ENCODE measurements around the gene CCNF. TPM values are rescaled to one million over a fixed set of nuclear protein-coding genes. Genes with fewer than 3 reads are reported as not detected.

CCNF gene
- total RNA-seq, 1 donor from 2014 or later, result 46.7 TPM

- Mint-ChIP-seq H3K4me3 (no peak overlapping the region), H3K27ac (no peak overlapping the region), H3K9me3 (no peaks in the 10 kb centered on the region), H3K36me3 (ENCODE audit: low read depth) (no peaks in the 10 kb centered on the region), H3K4me1 (ENCODE audit: low read depth) (no peaks in the 10 kb centered on the region), H3K27me3 (ENCODE audit: insufficient read depth) (peaks cover 20% of the 10 kb centered on the region)
- DNase-seq (ENCODE audit: low spot score), result no peak
- intact Hi-C loops (cut with micrococcal nuclease), result loop anchor here (10.0 kb wide), 1 partner anchor 225 kb away; the partner anchor contains the start of gene CASKIN1
Measured at GRCh38 chr16:2420035-2420434, 9.2 kb upstream of the CCNF start.

DNA sequence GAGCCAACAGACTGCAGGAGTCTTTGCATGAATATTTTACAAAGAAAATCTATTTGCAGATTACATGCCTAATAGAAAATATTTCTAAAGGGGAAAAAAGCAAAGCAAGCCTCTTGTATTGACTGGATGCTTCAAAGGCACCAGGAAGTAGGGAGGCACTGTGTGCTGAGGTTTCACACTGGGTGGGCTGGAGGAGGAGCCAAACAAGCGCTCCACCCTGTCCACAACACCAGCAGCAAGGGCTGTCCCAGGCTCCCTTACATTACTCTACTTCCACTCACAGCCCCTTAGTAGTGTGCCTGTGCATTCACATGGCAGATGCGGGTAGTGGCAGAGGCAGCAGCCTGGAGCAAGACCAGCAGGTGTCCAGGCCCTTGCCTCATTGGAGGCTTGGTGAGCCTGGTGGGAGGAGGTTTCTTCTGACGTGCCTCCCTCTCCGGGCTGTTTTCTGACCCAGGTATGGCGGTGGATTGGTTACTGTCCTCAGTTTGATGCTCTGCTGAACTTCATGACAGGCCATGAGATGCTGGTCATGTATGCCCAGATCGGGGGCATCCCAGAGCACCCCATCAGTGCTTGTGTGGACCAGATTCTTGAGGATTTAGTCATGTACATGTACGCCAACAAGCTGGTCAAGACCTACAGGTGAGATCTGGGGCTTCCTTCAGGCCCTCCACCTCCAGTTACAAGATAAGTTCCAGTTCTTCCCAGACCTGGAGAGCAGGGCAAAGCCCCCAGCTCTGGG lies 7.0 kb upstream of the CCNF start:
- intact Hi-C loops (cut with micrococcal nuclease), result loop anchor here (10.0 kb wide), 1 partner anchor 227 kb away; the partner anchor contains the start of gene CASKIN1
- H3K4me3 Mint-ChIP-seq, result no peak overlapping the region
- peaks cover 13% of the 10 kb centered on the region for H3K27me3 Mint-ChIP-seq (ENCODE audit: insufficient read depth)
- no peaks in the 10 kb centered on the region for H3K9me3 Mint-ChIP-seq
- no peak for DNase-seq (ENCODE audit: low spot score)
- H3K36me3 Mint-ChIP-seq (ENCODE audit: low read depth), result no peaks in the 10 kb centered on the region
- H3K4me1 Mint-ChIP-seq (ENCODE audit: low read depth), result no peaks in the 10 kb centered on the region
- no peak overlapping the region for H3K27ac Mint-ChIP-seq

DNA sequence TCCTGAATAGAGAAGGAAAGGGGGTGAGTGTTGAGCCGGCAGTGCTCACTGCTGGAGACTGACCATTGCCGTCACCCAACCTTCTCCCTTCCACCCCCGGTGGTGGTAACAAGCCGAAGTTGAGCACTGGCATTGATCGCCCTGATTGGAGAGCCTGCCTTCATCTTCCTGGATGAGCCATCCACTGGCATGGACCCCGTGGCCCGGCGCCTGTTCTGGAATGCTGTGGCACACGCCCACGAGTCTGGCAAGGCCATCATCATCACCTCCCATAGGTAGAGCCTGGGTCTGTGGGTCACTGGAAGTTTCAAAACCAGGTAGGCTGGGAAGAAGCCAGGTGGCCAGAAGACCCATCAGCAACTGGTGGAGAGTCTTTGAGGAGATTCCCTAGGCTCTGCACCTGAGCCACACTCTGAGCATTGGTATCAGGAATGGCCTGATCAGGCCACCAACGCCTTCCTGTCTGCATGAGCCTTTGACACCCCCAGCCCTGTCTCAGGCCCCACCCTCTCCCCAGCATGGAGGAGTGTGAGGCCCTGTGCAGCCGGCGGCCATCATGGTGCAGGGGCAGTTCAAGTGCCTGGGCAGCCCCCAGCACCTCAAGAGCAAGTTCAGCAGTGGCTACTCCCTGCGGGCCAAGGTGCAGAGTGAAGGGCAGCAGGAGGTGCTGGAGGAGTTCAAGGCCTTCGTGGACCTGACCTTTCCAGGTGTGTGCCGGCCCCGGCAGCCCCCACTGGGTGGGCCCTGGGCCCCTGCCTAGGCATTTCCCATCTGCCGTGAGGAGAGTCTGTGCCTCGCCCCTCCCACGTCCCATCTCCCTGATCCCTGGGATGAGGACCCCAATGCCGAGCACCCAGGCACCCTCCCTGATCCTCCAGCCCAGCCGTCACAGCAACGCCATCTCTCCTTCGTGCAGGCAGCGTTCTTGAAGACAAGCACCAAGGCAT lies 4.9 kb upstream of the CCNF start:
- no peaks in the 10 kb centered on the region for H3K9me3 Mint-ChIP-seq
- intact Hi-C loops (cut with micrococcal nuclease), result loop anchor here (10.0 kb wide), 1 partner anchor 230 kb away; the partner anchor contains the start of gene CASKIN1
- H3K27me3 Mint-ChIP-seq (ENCODE audit: insufficient read depth), result peaks cover 10% of the 10 kb centered on the region
- H3K4me1 Mint-ChIP-seq (ENCODE audit: low read depth), result peaks cover 13% of the 10 kb centered on the region
- no peak overlapping the region for H3K27ac Mint-ChIP-seq
- no peak overlapping the region for H3K4me3 Mint-ChIP-seq
- no peak for DNase-seq (ENCODE audit: low spot score)
- H3K36me3 Mint-ChIP-seq (ENCODE audit: low read depth), result no peaks in the 10 kb centered on the region

DNA sequence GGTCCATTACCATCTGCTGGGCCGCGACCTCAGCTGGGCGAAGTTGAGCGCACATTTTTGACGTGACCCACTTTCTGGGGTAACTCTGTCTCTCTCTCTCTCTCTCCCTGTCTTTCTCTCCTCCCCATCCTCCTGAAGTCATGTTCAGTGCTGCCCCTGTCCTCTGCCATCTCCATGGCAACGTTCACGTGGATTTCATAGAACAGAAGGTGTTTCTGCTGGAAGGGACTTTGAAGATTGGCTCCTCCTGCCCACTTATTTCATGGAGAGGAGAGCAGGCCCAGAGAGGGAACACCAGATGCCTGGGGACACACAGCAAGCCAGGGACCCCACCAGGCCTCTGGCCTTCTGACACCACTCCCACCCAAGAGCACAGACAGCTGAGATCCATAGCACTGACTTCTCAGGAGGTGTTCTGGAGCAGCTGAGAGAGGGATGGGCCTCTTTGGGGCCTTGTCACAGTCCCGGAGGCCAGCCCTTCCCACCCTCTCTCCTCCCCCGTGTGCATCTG lies 4.2 kb upstream of the CCNF start:
- peaks cover 2% of the 10 kb centered on the region for H3K36me3 Mint-ChIP-seq (ENCODE audit: low read depth)
- H3K4me3 Mint-ChIP-seq, result no peak overlapping the region
- peaks cover 8% of the 10 kb centered on the region for H3K27me3 Mint-ChIP-seq (ENCODE audit: insufficient read depth)
- H3K9me3 Mint-ChIP-seq, result no peaks in the 10 kb centered on the region
- H3K27ac Mint-ChIP-seq, result no peak overlapping the region
- H3K4me1 Mint-ChIP-seq (ENCODE audit: low read depth), result peaks cover 17% of the 10 kb centered on the region
- intact Hi-C loops (cut with micrococcal nuclease), result loop anchor here (10.0 kb wide), 1 partner anchor 230 kb away; the partner anchor contains the start of gene CASKIN1
- DNase-seq (ENCODE audit: low spot score), result no peak

GRCh38 chr16:2425825-2426430 lies 3.3 kb upstream of the CCNF start:
- peaks cover 1% of the 10 kb centered on the region for H3K27me3 Mint-ChIP-seq (ENCODE audit: insufficient read depth)
- H3K4me1 Mint-ChIP-seq (ENCODE audit: low read depth), result peaks cover 26% of the 10 kb centered on the region
- DNase-seq (ENCODE audit: low spot score), result no peak
- H3K9me3 Mint-ChIP-seq, result no peaks in the 10 kb centered on the region
- intact Hi-C loops (cut with micrococcal nuclease), result loop anchor here (10.0 kb wide), 1 partner anchor 231 kb away; the partner anchor contains the start of gene CASKIN1
- peaks cover 8% of the 10 kb centered on the region for H3K36me3 Mint-ChIP-seq (ENCODE audit: low read depth)
- no peak overlapping the region for H3K4me3 Mint-ChIP-seq
- H3K27ac Mint-ChIP-seq, result no peak overlapping the region

- Mint-ChIP-seq H3K27me3 (ENCODE audit: insufficient read depth) (no peaks in the 10 kb centered on the region), H3K36me3 (ENCODE audit: low read depth) (peaks cover 13% of the 10 kb centered on the region), H3K4me1 (ENCODE audit: low read depth) (peaks cover 27% of the 10 kb centered on the region), H3K9me3 (no peaks in the 10 kb centered on the region), H3K4me3 (peak overlapping the region; percentile 83), H3K27ac (no peak overlapping the region)
- intact Hi-C loops (cut with micrococcal nuclease), result loop anchor here (10.0 kb wide), 1 partner anchor 232 kb away; the partner anchor contains the start of gene CASKIN1
- no peak for DNase-seq (ENCODE audit: low spot score)
Measured at GRCh38 chr16:2426941-2427361, 2.3 kb upstream of the CCNF start.

DNA sequence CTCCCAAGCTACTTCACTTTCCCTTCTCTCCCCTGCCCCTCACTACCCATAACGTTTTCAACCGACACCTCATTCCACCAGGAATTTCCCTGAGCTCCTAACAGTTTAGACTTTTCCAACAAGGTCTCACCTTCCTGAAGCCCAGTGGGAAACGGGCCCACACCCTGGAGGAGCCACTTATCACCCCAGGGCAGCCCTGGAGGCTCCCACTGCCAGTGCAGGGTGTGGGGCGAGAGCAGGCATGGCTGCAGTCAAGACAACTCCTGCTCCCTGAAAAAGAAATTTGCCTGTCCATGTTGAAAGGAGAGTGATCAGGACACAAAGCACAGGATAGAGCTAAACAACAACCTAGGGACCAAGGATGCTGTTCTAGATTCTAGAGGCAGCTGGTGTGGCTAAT lies 1.7 kb upstream of the CCNF start:
- peak overlapping the region; percentile 45 for H3K27ac Mint-ChIP-seq
- no peak for DNase-seq (ENCODE audit: low spot score)
- intact Hi-C loops (cut with micrococcal nuclease), result loop anchor here (10.0 kb wide), 1 partner anchor 233 kb away; the partner anchor contains the start of gene CASKIN1
- peaks cover 14% of the 10 kb centered on the region for H3K36me3 Mint-ChIP-seq (ENCODE audit: low read depth)
- H3K4me1 Mint-ChIP-seq (ENCODE audit: low read depth), result peaks cover 27% of the 10 kb centered on the region
- peak overlapping the region; percentile 83 for H3K4me3 Mint-ChIP-seq
- no peaks in the 10 kb centered on the region for H3K9me3 Mint-ChIP-seq
- H3K27me3 Mint-ChIP-seq (ENCODE audit: insufficient read depth), result no peaks in the 10 kb centered on the region

- intact Hi-C loops (cut with micrococcal nuclease), result loop anchor here (2.0 to 10.0 kb wide), 3 partner anchors 33 to 233 kb away; partner anchors contain the start of genes ABCA3, CASKIN1 and TEDC2
- peaks cover 27% of the 10 kb centered on the region for H3K4me1 Mint-ChIP-seq (ENCODE audit: low read depth)
- peak overlapping the region; percentile 83 for H3K4me3 Mint-ChIP-seq
- no peak for DNase-seq (ENCODE audit: low spot score)
- H3K9me3 Mint-ChIP-seq, result no peaks in the 10 kb centered on the region
- H3K36me3 Mint-ChIP-seq (ENCODE audit: low read depth), result peaks cover 19% of the 10 kb centered on the region
- peak overlapping the region; percentile 49 for H3K27ac Mint-ChIP-seq
- no peaks in the 10 kb centered on the region for H3K27me3 Mint-ChIP-seq (ENCODE audit: insufficient read depth)
Measured at GRCh38 chr16:2428051-2428783, 1.0 kb upstream of the CCNF start.

DNA sequence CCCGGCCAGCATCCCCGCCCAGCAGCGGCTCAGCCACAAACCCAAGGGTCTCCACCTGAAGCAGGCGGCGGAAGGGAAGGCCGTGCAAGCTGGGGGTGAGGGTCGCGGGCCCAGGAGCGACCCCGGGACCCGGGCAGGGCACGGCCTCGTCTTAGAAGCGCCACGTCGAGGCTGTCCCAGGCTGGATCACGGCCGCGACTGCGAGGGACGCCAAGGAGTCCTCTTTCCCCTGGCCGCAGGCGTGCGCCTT lies 538 bp upstream of the CCNF start:
- Mint-ChIP-seq H3K27ac (peak overlapping the region; percentile 49), H3K36me3 (ENCODE audit: low read depth) (peaks cover 22% of the 10 kb centered on the region), H3K4me1 (ENCODE audit: low read depth) (peaks cover 27% of the 10 kb centered on the region), H3K4me3 (peak overlapping the region; percentile 83), H3K27me3 (ENCODE audit: insufficient read depth) (no peaks in the 10 kb centered on the region), H3K9me3 (no peaks in the 10 kb centered on the region)
- intact Hi-C loops (cut with micrococcal nuclease), result loop anchor here (1.0 to 10.0 kb wide), 8 partner anchors 32 to 273 kb away; partner anchors contain the start of genes ABCA3, CASKIN1, ECI1 and RNPS1
- no peak for DNase-seq (ENCODE audit: low spot score)

- Mint-ChIP-seq H3K4me3 (peak overlapping the region; percentile 99), H3K9me3 (no peaks in the 10 kb centered on the region), H3K27ac (peak overlapping the region; percentile 88), H3K27me3 (ENCODE audit: insufficient read depth) (no peaks in the 10 kb centered on the region), H3K36me3 (ENCODE audit: low read depth) (peaks cover 26% of the 10 kb centered on the region), H3K4me1 (ENCODE audit: low read depth) (peaks cover 27% of the 10 kb centered on the region)
- no peak for DNase-seq (ENCODE audit: low spot score)
- intact Hi-C loops (cut with micrococcal nuclease), result loop anchor here (1.0 to 10.0 kb wide), 9 partner anchors 31 to 275 kb away; partner anchors contain the start of genes ABCA3, CASKIN1, ECI1 and RNPS1
Measured at GRCh38 chr16:2429771-2430663, 770 bp downstream of the CCNF start.

- no peaks in the 10 kb centered on the region for H3K27me3 Mint-ChIP-seq (ENCODE audit: insufficient read depth)
- H3K36me3 Mint-ChIP-seq (ENCODE audit: low read depth), result peaks cover 42% of the 10 kb centered on the region
- H3K27ac Mint-ChIP-seq, result no peak overlapping the region
- H3K4me3 Mint-ChIP-seq, result peak overlapping the region; percentile 30
- H3K4me1 Mint-ChIP-seq (ENCODE audit: low read depth), result peaks cover 27% of the 10 kb centered on the region
- no peaks in the 10 kb centered on the region for H3K9me3 Mint-ChIP-seq
- DNase-seq (ENCODE audit: low spot score), result no peak
- intact Hi-C loops (cut with micrococcal nuclease), result no loop called here
Measured at GRCh38 chr16:2432286-2432685, 3.0 kb downstream of the CCNF start.
